HG02840 (cell line): Measurements from ENCODE around the gene CITED4.
"Not testable (repeated sequence)": the region's sequence is repeated elsewhere in the genome, so short reads cannot be mapped to it uniquely, and the experiment has no call there.

Source experiments
- ATAC-seq: cut with Tn5 transposase; IDR thresholded peaks from one replicate; pipeline ENCODE4 v1.9.1; 2021; ENCODE audit warnings: mild to moderate bottlenecking, moderate library complexity, moderate number of reproducible peaks; ENCODE audit not compliant: unreplicated experiment, low FRiP score

The CITED4 gene

GRCh38 chr1:40862008-40862863 lies at the start of gene CITED4:
CITED4 (minus strand) TSS chr1:40862363; CDS start chr1:40862127, 236 bp downstream.
- peak; percentile 89 for ATAC-seq

GRCh38 chr1:40911105-40911504 lies 48.9 kb upstream of the CITED4 start:
- ATAC-seq = no peak

GRCh38 chr1:40909281-40909680 lies 47.1 kb upstream of the CITED4 start:
- no peak for ATAC-seq

GRCh38 chr1:40908350-40908749 lies 46.2 kb upstream of the CITED4 start:
- ATAC-seq = no peak

GRCh38 chr1:40907899-40908298 lies 45.7 kb upstream of the CITED4 start:
- ATAC-seq = no peak

- ATAC-seq = no peak
Observed at GRCh38 chr1:40906781-40907400, 44.7 kb upstream of the CITED4 start.

- ATAC-seq = no peak
Observed at GRCh38 chr1:40905061-40905460, 42.9 kb upstream of the CITED4 start.

- no peak for ATAC-seq
Observed at GRCh38 chr1:40903106-40903505, 40.9 kb upstream of the CITED4 start.

GRCh38 chr1:40901886-40902852 lies 40.0 kb upstream of the CITED4 start:
- no peak for ATAC-seq

GRCh38 chr1:40899230-40899870 lies 37.2 kb upstream of the CITED4 start:
- no peak for ATAC-seq

GRCh38 chr1:40898431-40898901 lies 36.3 kb upstream of the CITED4 start:
- ATAC-seq = no peak

GRCh38 chr1:40897513-40897912 lies 35.4 kb upstream of the CITED4 start:
- ATAC-seq = no peak

GRCh38 chr1:40896482-40896881 lies 34.3 kb upstream of the CITED4 start:
- ATAC-seq = no peak

- ATAC-seq = no peak
Observed at GRCh38 chr1:40895601-40896000, 33.4 kb upstream of the CITED4 start.

GRCh38 chr1:40894858-40895257 lies 32.7 kb upstream of the CITED4 start:
- ATAC-seq = not testable (repeated sequence)

GRCh38 chr1:40894455-40894854 lies 32.3 kb upstream of the CITED4 start:
- ATAC-seq = no peak

GRCh38 chr1:40893946-40894345 lies 31.8 kb upstream of the CITED4 start:
- ATAC-seq = no peak

- no peak for ATAC-seq
Observed at GRCh38 chr1:40892354-40892753, 30.2 kb upstream of the CITED4 start.

GRCh38 chr1:40890771-40891170 lies 28.6 kb upstream of the CITED4 start:
- ATAC-seq = no peak

- ATAC-seq = no peak
Observed at GRCh38 chr1:40887652-40888051, 25.5 kb upstream of the CITED4 start.
